ENCODE measurements around the gene SLC9A2.

SLC9A2 gene

GRCh38 chr2:102619414-102620319 lies at the start of gene SLC9A2:
Gene SLC9A2 (plus strand): TSS chr2:102619553. CDS start chr2:102619849, 296 bp downstream.
- TF ChIP-seq, protein P1, sequence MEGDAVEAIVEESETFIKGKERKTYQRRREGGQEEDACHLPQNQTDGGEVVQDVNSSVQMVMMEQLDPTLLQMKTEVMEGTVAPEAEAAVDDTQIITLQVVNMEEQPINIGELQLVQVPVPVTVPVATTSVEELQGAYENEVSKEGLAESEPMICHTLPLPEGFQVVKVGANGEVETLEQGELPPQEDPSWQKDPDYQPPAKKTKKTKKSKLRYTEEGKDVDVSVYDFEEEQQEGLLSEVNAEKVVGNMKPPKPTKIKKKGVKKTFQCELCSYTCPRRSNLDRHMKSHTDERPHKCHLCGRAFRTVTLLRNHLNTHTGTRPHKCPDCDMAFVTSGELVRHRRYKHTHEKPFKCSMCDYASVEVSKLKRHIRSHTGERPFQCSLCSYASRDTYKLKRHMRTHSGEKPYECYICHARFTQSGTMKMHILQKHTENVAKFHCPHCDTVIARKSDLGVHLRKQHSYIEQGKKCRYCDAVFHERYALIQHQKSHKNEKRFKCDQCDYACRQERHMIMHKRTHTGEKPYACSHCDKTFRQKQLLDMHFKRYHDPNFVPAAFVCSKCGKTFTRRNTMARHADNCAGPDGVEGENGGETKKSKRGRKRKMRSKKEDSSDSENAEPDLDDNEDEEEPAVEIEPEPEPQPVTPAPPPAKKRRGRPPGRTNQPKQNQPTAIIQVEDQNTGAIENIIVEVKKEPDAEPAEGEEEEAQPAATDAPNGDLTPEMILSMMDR (IDR thresholded peaks at IDR 0.05; ENCODE audit: control extremely low read depth, extremely low read depth, low read depth, missing control alignments): no peak
- POLR2A ChIA-PET: interaction anchor here (0.6 kb wide), 1 partner anchor 1957 kb away, joined by 4 read pairs; no protein-coding TSS in a partner anchor
- peak; percentile 29 for DNase-seq (ENCODE audit: extremely low spot score)
- CTCF ChIA-PET: no interaction called here

GRCh38 chr2:102575888-102576287 lies 43.5 kb upstream of the SLC9A2 start:
- CTCF ChIA-PET: interaction anchor here (1.1 kb wide), 1 partner anchor 21 kb away, joined by 3 read pairs; no protein-coding TSS in a partner anchor
- POLR2A ChIA-PET: no interaction called here
- TF ChIP-seq, protein P1 (IDR thresholded peaks at IDR 0.05; ENCODE audit: control extremely low read depth, extremely low read depth, low read depth, missing control alignments): no peak
- no peak for DNase-seq (ENCODE audit: extremely low spot score)

- CTCF ChIA-PET: interaction anchor here (1.4 kb wide), 1 partner anchor 13 kb away, joined by 4 read pairs; no protein-coding TSS in a partner anchor
- TF ChIP-seq, protein P1 (IDR thresholded peaks at IDR 0.05; ENCODE audit: control extremely low read depth, extremely low read depth, low read depth, missing control alignments): no peak
- POLR2A ChIA-PET: no interaction called here
- DNase-seq (ENCODE audit: extremely low spot score): no peak
These were observed 41.0 kb upstream of the SLC9A2 start for GRCh38 chr2:102578376-102578775.

DNA sequence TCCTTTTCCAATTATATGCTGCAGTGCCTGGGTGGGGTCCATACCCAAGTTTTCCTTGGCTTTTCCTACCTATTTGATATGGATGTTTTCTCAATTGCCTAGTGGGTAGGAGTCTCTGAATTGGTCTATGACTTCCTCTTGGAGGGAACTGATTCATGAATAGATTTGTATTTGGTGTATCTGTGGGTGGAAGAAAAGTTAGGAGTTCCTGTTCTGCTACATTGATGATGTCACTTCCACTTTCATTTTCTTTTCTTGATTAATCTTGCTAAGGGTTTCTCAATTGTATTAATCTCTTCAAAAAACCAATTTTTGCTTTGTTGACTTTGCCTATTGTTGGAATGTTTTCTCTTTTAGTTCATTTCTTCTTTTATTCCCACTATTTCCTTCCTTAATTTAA lies 37.4 kb upstream of the SLC9A2 start:
- ChIA-PET POLR2A (no interaction called here), CTCF (no interaction called here)
- TF ChIP-seq, protein P1 (IDR thresholded peaks at IDR 0.05; ENCODE audit: control extremely low read depth, extremely low read depth, low read depth, missing control alignments): no peak
- no peak for DNase-seq (ENCODE audit: extremely low spot score)

DNA sequence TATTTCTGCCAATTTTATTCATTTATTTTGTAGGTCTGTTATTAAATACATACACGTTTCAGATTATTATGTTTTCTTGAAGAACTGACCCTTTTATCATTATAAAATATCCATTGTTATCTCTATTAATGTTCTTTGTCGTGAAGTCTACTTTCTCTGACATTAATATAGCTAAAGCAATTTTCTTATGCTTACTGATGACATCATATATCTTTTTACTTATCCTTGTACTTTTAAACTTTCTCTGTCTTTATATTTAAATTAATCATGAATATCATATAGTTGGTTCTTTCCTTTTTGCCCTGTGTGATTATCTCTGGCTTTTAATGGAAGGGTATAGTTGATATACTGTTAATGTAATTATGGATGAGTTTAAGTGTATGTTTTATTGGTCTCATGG lies 36.5 kb upstream of the SLC9A2 start:
- ChIA-PET POLR2A (no interaction called here), CTCF (no interaction called here)
- TF ChIP-seq, protein P1 (IDR thresholded peaks at IDR 0.05; ENCODE audit: control extremely low read depth, extremely low read depth, low read depth, missing control alignments): no peak

GRCh38 chr2:102585847-102586404 lies 33.4 kb upstream of the SLC9A2 start:
- POLR2A ChIA-PET: no interaction called here
- CTCF ChIA-PET: interaction anchor here (1.1 to 2.6 kb wide), 5 partner anchors 10 to 117 kb away, joined by 3 to 8 read pairs (median 3); no protein-coding TSS in a partner anchor
- DNase-seq (ENCODE audit: extremely low spot score): no peak
- TF ChIP-seq, protein P1 (IDR thresholded peaks at IDR 0.05; ENCODE audit: control extremely low read depth, extremely low read depth, low read depth, missing control alignments): no peak

More for the DNA sequence above, 36.5 kb upstream of the SLC9A2 start:
- DNase-seq (ENCODE audit: extremely low spot score): no peak

Measured in GM10248 (cell line).